ENCODE data around the gene TSPAN9. TPM values are rescaled to one million over a fixed set of nuclear protein-coding genes. Genes with fewer than 3 reads are reported as not detected.

TSPAN9 gene
- total and polyA plus RNA-seq, 10 of the 15 experiments (the other 5 are each of a cell fraction or from before 2014, with no cell fraction given): 0.03 to 1.0 (median 0.12) TPM; not detected in 5

GRCh38 chr12:3192221-3192620 is 115.0 kb downstream of the TSPAN9 start:
- no peak for DNase-seq (ENCODE audit: low read depth, low spot score)
- Histone ChIP-seq H3K27ac (ENCODE audit: control insufficient read depth, insufficient read depth) (no peak overlapping the region), H3K4me2 (ENCODE audit: control insufficient read depth, insufficient read depth) (no peak overlapping the region), H3K9me3 (replicated peaks; ENCODE audit: control insufficient read depth, insufficient read depth, low read length) (no peaks in the 10 kb centered on the region), H3K4me1 (ENCODE audit: control insufficient read depth, insufficient read depth, low read length) (no peaks in the 10 kb centered on the region), H4K20me1 (ENCODE audit: control insufficient read depth, insufficient read depth) (no peaks in the 10 kb centered on the region), H3K36me3 (ENCODE audit: control insufficient read depth in 2 of 2, insufficient read depth in 2 of 2, low read length in 1 of 2) (no peaks in the 10 kb centered on the region), H3K4me3 (no peak overlapping the region), H2AFZ (ENCODE audit: control insufficient read depth, low read depth, low read length) (no peak overlapping the region), H3K79me2 (ENCODE audit: control insufficient read depth, insufficient read depth, low read length) (no peaks in the 10 kb centered on the region), H3K27me3 (replicated peaks in 1 of 2; ENCODE audit: control insufficient read depth in 2 of 2, insufficient read depth in 2 of 2, low read length in 1 of 2) (peaks cover 0 to 9% of the 10 kb centered on the region in 2 experiments; a peak in 2 of 4 replicates), H3K9ac (ENCODE audit: control insufficient read depth, insufficient read depth, low read length) (no peak overlapping the region)
- ATAC-seq: no peak
- in situ Hi-C loops (cut with MboI) (no loop called here), intact Hi-C loops (cut with micrococcal nuclease; ENCODE audit: unreplicated experiment) (no loop called here)
- TF ChIP-seq IKZF1 (conservative IDR thresholded peaks at IDR 0.05) (no peak), USF2 (IDR thresholded peaks at IDR 0.05; ENCODE audit: borderline replicate concordance, low read depth, low read length) (no peak)
- SMC1A ChIA-PET (ENCODE audit: uncharacterized antibody, unreplicated experiment): no interaction called here
- POLR2A ChIA-PET: no interaction called here
- CTCF ChIA-PET: interaction anchor here (2.2 kb wide), 1 partner anchor 11 kb away, joined by 6 read pairs; no protein-coding TSS in a partner anchor
- 22% methylated on average over 10 of the region's 10 CpGs for WGBS (ENCODE audit: insufficient coverage, insufficient replicate concordance, low lambda C conversion rate, missing lambda C conversion rate)
- RAD21 ChIA-PET (ENCODE audit: unreplicated experiment): no interaction called here
- no TSS peak for BruUV-seq (replicated peaks)
- FAIRE-seq: no peak

- Histone ChIP-seq H3K4me1 (ENCODE audit: control insufficient read depth, insufficient read depth, low read length) (no peaks in the 10 kb centered on the region), H3K9ac (ENCODE audit: control insufficient read depth, insufficient read depth, low read length) (no peak overlapping the region), H3K27me3 (replicated peaks in 1 of 2; ENCODE audit: control insufficient read depth in 2 of 2, insufficient read depth in 2 of 2, low read length in 1 of 2) (peaks cover 0 to 9% of the 10 kb centered on the region in 2 experiments; a peak in 2 of 4 replicates), H4K20me1 (ENCODE audit: control insufficient read depth, insufficient read depth) (no peaks in the 10 kb centered on the region), H2AFZ (ENCODE audit: control insufficient read depth, low read depth, low read length) (no peak overlapping the region), H3K27ac (ENCODE audit: control insufficient read depth, insufficient read depth) (no peak overlapping the region), H3K4me2 (ENCODE audit: control insufficient read depth, insufficient read depth) (no peak overlapping the region), H3K9me3 (replicated peaks; ENCODE audit: control insufficient read depth, insufficient read depth, low read length) (no peaks in the 10 kb centered on the region), H3K36me3 (ENCODE audit: control insufficient read depth in 2 of 2, insufficient read depth in 2 of 2, low read length in 1 of 2) (no peaks in the 10 kb centered on the region), H3K4me3 (no peak overlapping the region), H3K79me2 (ENCODE audit: control insufficient read depth, insufficient read depth, low read length) (no peaks in the 10 kb centered on the region)
- ChIA-PET CTCF (interaction anchor here (0.7 to 2.2 kb wide), 3 partner anchors 10 to 107 kb away, joined by 3 to 6 read pairs (median 3); no protein-coding TSS in a partner anchor), POLR2A (no interaction called here), SMC1A (ENCODE audit: uncharacterized antibody, unreplicated experiment) (no interaction called here), RAD21 (ENCODE audit: unreplicated experiment) (no interaction called here)
- in situ Hi-C loops (cut with MboI): no loop called here
- BruUV-seq (replicated peaks): no TSS peak
- DNase-seq (ENCODE audit: low read depth, low spot score): no peak
- WGBS (ENCODE audit: insufficient coverage, insufficient replicate concordance, low lambda C conversion rate, missing lambda C conversion rate): 25% methylated on average over 7 of the region's 7 CpGs
- no peak for ATAC-seq
- intact Hi-C loops (cut with micrococcal nuclease; ENCODE audit: unreplicated experiment): no loop called here
- FAIRE-seq: no peak
- TF ChIP-seq PKNOX1 (IDR thresholded peaks at IDR 0.05) (no peak), E2F8 (IDR thresholded peaks at IDR 0.05; ENCODE audit: low read depth, partially characterized antibody) (no peak), NRF1 (conservative IDR thresholded peaks at IDR 0.05; ENCODE audit: low read depth, low read length) (no peak), MYB (IDR thresholded peaks at IDR 0.05; ENCODE audit: borderline replicate concordance, low read depth, low read length) (no peak), NFYB (IDR thresholded peaks at IDR 0.05; ENCODE audit: insufficient read depth, low read depth, low read length) (no peak), SREBF2 (IDR thresholded peaks at IDR 0.05; ENCODE audit: low read length) (no peak), IRF3 (IDR thresholded peaks at IDR 0.05) (no peak), SMAD5 (IDR thresholded peaks at IDR 0.05; ENCODE audit: low read depth) (no peak)
Measured at GRCh38 chr12:3193131-3193530, 116.0 kb downstream of the TSPAN9 start.
